DMS53 treated with DMSO at 0.1 percent for 48 hours (cell line): ENCODE measurements around the gene PLAC9.

ENCODE experiments used
- DNase-seq: peaks from one replicate; lab custom pipeline; 2025; ENCODE audit not compliant: unreplicated experiment; lab: John Stamatoyannopoulos, UW

Gene PLAC9

GRCh38 chr10:80159166-80159873, 26.8 kb downstream of the PLAC9 start:
- no peak for DNase-seq

GRCh38 chr10:80160361-80161320, 28.1 kb downstream of the PLAC9 start:
- DNase-seq, result no peak

- no peak for DNase-seq
Observed at GRCh38 chr10:80161321-80162083, 29.0 kb downstream of the PLAC9 start.

GRCh38 chr10:80163741-80164341, 31.3 kb downstream of the PLAC9 start:
- no peak for DNase-seq

- no peak for DNase-seq
Observed at GRCh38 chr10:80164596-80164995, 32.1 kb downstream of the PLAC9 start.

- no peak for DNase-seq
Observed at GRCh38 chr10:80165173-80165572, 32.6 kb downstream of the PLAC9 start.

GRCh38 chr10:80166581-80167470, 34.3 kb downstream of the PLAC9 start:
- DNase-seq, result no peak

GRCh38 chr10:80167471-80168161, 35.1 kb downstream of the PLAC9 start:
- no peak for DNase-seq

- no peak for DNase-seq
Observed at GRCh38 chr10:80168162-80168511, 35.6 kb downstream of the PLAC9 start.

- DNase-seq, result no peak
Observed at GRCh38 chr10:80168679-80169380, 36.3 kb downstream of the PLAC9 start.

GRCh38 chr10:80170026-80170425, 37.5 kb downstream of the PLAC9 start:
- no peak for DNase-seq

GRCh38 chr10:80170641-80171040, 38.1 kb downstream of the PLAC9 start:
- DNase-seq, result no peak

GRCh38 chr10:80171248-80171660, 38.7 kb downstream of the PLAC9 start:
- no peak for DNase-seq

GRCh38 chr10:80172896-80173295, 40.4 kb downstream of the PLAC9 start:
- no peak for DNase-seq

- DNase-seq, result peak; percentile 56
Observed at GRCh38 chr10:80173466-80173865, 40.9 kb downstream of the PLAC9 start.

- no peak for DNase-seq
Observed at GRCh38 chr10:80174641-80175395, 42.3 kb downstream of the PLAC9 start.

GRCh38 chr10:80176526-80176925, 44.0 kb downstream of the PLAC9 start:
- DNase-seq, result no peak
